OCI-LY1 (cell line): ENCODE results near the gene MTM1.

Source experiments
- CTCF ChIP-seq: fragments of 200-600 bp; sonication (generic), shearing (Covaris generic); IDR thresholded peaks from 2 replicates; pipeline ENCODE4 v1.5.1; 2017; ENCODE audit warnings: mild to moderate bottlenecking, antibody characterized with exemption, low read length, moderate library complexity, mixed read lengths
- EZH2 ChIP-seq: fragments of 200-600 bp; sonication (generic), shearing (Covaris generic); IDR thresholded peaks from 2 replicates; pipeline ENCODE4 v1.8.0; 2017; ENCODE audit warnings: borderline replicate concordance, mixed run types, mild to moderate bottlenecking, antibody characterized with exemption, low read length, moderate library complexity, mixed read lengths

- TF ChIP-seq CTCF (no peak), EZH2 (no peak)
These were observed 41.7 kb upstream of the MTM1 start for GRCh38 chrX:150526692-150527091.
